ENCODE data around the gene BHLHE41.

DNA sequence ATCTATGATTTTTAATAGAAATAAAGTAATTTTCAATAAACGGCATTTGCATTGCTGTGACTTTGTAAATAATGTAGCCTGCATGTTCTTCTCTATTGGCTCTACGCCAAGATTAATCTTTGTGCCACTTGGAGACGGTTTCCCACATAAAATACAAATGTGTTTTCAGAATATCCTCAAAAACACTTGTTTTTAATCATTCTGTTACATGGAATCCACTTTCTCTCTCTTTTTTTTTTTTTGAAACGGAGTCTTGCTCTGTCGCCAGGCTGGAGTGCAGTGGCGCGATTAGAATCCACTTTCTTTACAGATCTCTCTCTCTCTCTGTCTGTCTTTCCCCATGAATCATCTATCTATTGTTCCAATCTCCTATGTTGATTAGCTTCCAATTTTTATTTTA lies 47.7 kb upstream of the BHLHE41 start:
- TF ChIP-seq, protein P1, sequence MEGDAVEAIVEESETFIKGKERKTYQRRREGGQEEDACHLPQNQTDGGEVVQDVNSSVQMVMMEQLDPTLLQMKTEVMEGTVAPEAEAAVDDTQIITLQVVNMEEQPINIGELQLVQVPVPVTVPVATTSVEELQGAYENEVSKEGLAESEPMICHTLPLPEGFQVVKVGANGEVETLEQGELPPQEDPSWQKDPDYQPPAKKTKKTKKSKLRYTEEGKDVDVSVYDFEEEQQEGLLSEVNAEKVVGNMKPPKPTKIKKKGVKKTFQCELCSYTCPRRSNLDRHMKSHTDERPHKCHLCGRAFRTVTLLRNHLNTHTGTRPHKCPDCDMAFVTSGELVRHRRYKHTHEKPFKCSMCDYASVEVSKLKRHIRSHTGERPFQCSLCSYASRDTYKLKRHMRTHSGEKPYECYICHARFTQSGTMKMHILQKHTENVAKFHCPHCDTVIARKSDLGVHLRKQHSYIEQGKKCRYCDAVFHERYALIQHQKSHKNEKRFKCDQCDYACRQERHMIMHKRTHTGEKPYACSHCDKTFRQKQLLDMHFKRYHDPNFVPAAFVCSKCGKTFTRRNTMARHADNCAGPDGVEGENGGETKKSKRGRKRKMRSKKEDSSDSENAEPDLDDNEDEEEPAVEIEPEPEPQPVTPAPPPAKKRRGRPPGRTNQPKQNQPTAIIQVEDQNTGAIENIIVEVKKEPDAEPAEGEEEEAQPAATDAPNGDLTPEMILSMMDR (conservative IDR thresholded peaks at IDR 0.05), result no peak
- no peak for TF ChIP-seq ZFX (IDR thresholded peaks at IDR 0.05)

Data from C4-2B (cell line).